Measurements from ENCODE around the gene BRWD1. TPM values are rescaled to one million over a fixed set of nuclear protein-coding genes. Genes with fewer than 3 reads are reported as not detected.

Gene BRWD1
- total and polyA plus RNA-seq, 2 of the 8 experiments (the other 6 are each of a cell fraction or from before 2014, with no cell fraction given), result 9.3 to 45.2 TPM

DNA sequence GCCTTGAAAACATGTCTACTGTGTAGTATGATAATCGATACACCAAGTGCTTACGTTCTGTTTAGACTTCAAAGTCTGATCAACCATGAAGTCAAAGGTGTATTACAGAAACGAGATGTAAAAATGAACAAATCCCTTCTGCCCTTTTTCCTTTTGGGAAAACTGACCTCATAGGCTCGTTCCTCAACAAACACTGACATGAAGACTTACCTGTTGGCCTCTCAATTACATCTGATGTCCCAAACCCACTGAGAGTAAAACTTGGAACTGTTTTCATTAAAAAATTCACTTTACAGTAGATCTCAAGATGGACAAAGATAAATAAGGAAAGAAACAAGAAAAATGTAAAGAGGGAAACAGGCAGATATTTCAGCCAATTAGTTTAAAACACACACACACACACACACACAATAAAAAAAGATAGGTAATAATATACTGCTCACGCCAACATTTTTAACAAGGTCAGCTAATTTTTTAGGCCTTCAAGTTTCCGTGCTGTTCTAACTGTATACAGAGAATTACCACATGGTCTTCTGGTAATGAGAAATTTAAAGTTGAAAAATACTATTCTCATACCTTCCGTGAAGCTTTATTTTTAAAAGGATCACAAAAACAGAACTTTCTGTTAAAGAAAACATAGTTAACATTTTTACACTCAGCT lies 33.4 kb upstream of the BRWD1 start (continued):
- no peak for TF ChIP-seq TAF7 (optimal IDR thresholded peaks at IDR 0.05; ENCODE audit: borderline replicate concordance, low read depth, low read length)
- TF ChIP-seq, protein P1, sequence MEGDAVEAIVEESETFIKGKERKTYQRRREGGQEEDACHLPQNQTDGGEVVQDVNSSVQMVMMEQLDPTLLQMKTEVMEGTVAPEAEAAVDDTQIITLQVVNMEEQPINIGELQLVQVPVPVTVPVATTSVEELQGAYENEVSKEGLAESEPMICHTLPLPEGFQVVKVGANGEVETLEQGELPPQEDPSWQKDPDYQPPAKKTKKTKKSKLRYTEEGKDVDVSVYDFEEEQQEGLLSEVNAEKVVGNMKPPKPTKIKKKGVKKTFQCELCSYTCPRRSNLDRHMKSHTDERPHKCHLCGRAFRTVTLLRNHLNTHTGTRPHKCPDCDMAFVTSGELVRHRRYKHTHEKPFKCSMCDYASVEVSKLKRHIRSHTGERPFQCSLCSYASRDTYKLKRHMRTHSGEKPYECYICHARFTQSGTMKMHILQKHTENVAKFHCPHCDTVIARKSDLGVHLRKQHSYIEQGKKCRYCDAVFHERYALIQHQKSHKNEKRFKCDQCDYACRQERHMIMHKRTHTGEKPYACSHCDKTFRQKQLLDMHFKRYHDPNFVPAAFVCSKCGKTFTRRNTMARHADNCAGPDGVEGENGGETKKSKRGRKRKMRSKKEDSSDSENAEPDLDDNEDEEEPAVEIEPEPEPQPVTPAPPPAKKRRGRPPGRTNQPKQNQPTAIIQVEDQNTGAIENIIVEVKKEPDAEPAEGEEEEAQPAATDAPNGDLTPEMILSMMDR (IDR thresholded peaks at IDR 0.05; ENCODE audit: control extremely low read depth in 1 of 3, insufficient read depth in 1 of 3, low read depth in 1 of 3, low read length in 3 of 3), result no peak
- no peak for TF ChIP-seq ZNF274 (IDR thresholded peaks at IDR 0.05; ENCODE audit: borderline replicate concordance, extremely low read depth, low read length)
- TF ChIP-seq HDAC2 (IDR thresholded peaks at IDR 0.05; ENCODE audit: borderline replicate concordance in 1 of 2, low read depth in 2 of 2, low read length in 2 of 2), result no peak
- TF ChIP-seq, protein P2, sequence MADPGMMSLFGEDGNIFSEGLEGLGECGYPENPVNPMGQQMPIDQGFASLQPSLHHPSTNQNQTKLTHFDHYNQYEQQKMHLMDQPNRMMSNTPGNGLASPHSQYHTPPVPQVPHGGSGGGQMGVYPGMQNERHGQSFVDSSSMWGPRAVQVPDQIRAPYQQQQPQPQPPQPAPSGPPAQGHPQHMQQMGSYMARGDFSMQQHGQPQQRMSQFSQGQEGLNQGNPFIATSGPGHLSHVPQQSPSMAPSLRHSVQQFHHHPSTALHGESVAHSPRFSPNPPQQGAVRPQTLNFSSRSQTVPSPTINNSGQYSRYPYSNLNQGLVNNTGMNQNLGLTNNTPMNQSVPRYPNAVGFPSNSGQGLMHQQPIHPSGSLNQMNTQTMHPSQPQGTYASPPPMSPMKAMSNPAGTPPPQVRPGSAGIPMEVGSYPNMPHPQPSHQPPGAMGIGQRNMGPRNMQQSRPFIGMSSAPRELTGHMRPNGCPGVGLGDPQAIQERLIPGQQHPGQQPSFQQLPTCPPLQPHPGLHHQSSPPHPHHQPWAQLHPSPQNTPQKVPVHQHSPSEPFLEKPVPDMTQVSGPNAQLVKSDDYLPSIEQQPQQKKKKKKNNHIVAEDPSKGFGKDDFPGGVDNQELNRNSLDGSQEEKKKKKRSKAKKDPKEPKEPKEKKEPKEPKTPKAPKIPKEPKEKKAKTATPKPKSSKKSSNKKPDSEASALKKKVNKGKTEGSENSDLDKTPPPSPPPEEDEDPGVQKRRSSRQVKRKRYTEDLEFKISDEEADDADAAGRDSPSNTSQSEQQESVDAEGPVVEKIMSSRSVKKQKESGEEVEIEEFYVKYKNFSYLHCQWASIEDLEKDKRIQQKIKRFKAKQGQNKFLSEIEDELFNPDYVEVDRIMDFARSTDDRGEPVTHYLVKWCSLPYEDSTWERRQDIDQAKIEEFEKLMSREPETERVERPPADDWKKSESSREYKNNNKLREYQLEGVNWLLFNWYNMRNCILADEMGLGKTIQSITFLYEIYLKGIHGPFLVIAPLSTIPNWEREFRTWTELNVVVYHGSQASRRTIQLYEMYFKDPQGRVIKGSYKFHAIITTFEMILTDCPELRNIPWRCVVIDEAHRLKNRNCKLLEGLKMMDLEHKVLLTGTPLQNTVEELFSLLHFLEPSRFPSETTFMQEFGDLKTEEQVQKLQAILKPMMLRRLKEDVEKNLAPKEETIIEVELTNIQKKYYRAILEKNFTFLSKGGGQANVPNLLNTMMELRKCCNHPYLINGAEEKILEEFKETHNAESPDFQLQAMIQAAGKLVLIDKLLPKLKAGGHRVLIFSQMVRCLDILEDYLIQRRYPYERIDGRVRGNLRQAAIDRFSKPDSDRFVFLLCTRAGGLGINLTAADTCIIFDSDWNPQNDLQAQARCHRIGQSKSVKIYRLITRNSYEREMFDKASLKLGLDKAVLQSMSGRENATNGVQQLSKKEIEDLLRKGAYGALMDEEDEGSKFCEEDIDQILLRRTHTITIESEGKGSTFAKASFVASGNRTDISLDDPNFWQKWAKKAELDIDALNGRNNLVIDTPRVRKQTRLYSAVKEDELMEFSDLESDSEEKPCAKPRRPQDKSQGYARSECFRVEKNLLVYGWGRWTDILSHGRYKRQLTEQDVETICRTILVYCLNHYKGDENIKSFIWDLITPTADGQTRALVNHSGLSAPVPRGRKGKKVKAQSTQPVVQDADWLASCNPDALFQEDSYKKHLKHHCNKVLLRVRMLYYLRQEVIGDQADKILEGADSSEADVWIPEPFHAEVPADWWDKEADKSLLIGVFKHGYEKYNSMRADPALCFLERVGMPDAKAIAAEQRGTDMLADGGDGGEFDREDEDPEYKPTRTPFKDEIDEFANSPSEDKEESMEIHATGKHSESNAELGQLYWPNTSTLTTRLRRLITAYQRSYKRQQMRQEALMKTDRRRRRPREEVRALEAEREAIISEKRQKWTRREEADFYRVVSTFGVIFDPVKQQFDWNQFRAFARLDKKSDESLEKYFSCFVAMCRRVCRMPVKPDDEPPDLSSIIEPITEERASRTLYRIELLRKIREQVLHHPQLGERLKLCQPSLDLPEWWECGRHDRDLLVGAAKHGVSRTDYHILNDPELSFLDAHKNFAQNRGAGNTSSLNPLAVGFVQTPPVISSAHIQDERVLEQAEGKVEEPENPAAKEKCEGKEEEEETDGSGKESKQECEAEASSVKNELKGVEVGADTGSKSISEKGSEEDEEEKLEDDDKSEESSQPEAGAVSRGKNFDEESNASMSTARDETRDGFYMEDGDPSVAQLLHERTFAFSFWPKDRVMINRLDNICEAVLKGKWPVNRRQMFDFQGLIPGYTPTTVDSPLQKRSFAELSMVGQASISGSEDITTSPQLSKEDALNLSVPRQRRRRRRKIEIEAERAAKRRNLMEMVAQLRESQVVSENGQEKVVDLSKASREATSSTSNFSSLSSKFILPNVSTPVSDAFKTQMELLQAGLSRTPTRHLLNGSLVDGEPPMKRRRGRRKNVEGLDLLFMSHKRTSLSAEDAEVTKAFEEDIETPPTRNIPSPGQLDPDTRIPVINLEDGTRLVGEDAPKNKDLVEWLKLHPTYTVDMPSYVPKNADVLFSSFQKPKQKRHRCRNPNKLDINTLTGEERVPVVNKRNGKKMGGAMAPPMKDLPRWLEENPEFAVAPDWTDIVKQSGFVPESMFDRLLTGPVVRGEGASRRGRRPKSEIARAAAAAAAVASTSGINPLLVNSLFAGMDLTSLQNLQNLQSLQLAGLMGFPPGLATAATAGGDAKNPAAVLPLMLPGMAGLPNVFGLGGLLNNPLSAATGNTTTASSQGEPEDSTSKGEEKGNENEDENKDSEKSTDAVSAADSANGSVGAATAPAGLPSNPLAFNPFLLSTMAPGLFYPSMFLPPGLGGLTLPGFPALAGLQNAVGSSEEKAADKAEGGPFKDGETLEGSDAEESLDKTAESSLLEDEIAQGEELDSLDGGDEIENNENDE (IDR thresholded peaks at IDR 0.05; ENCODE audit: insufficient replicate concordance, low read length), result no peak
- no peak for TF ChIP-seq CHD2 (IDR thresholded peaks at IDR 0.05; ENCODE audit: low read length)

Data from H1 (cell line).